ENCODE results near the gene CACNB4.

CACNB4 gene

DNA sequence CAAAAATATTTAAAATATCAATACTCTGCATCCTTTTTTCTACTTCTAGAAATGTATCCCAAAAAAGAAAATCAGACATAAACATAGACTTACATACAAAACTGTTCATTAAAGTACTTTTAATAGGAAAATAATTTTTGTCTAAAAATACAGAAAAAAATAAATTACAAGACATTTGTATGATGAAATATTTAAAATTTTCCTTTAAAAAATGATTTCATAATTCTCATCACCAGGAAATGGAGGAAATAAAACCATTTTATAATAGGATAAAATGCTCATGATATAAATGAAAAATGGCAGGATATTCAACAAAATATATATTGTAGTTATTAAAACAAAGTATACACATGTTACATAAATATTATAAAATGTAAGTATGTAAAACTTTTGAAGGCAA, 295.0 kb downstream of the CACNB4 start:
- no peak overlapping the region for H3K27ac ChIP-seq (replicated peaks)
- TF ChIP-seq, protein P1, sequence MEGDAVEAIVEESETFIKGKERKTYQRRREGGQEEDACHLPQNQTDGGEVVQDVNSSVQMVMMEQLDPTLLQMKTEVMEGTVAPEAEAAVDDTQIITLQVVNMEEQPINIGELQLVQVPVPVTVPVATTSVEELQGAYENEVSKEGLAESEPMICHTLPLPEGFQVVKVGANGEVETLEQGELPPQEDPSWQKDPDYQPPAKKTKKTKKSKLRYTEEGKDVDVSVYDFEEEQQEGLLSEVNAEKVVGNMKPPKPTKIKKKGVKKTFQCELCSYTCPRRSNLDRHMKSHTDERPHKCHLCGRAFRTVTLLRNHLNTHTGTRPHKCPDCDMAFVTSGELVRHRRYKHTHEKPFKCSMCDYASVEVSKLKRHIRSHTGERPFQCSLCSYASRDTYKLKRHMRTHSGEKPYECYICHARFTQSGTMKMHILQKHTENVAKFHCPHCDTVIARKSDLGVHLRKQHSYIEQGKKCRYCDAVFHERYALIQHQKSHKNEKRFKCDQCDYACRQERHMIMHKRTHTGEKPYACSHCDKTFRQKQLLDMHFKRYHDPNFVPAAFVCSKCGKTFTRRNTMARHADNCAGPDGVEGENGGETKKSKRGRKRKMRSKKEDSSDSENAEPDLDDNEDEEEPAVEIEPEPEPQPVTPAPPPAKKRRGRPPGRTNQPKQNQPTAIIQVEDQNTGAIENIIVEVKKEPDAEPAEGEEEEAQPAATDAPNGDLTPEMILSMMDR (IDR thresholded peaks at IDR 0.05; ENCODE audit: insufficient read depth, low read length) = no peak
- no peak for TF ChIP-seq POLR2AphosphoS5 (IDR thresholded peaks at IDR 0.05; ENCODE audit: low read depth)
- TF ChIP-seq, protein P2, sequence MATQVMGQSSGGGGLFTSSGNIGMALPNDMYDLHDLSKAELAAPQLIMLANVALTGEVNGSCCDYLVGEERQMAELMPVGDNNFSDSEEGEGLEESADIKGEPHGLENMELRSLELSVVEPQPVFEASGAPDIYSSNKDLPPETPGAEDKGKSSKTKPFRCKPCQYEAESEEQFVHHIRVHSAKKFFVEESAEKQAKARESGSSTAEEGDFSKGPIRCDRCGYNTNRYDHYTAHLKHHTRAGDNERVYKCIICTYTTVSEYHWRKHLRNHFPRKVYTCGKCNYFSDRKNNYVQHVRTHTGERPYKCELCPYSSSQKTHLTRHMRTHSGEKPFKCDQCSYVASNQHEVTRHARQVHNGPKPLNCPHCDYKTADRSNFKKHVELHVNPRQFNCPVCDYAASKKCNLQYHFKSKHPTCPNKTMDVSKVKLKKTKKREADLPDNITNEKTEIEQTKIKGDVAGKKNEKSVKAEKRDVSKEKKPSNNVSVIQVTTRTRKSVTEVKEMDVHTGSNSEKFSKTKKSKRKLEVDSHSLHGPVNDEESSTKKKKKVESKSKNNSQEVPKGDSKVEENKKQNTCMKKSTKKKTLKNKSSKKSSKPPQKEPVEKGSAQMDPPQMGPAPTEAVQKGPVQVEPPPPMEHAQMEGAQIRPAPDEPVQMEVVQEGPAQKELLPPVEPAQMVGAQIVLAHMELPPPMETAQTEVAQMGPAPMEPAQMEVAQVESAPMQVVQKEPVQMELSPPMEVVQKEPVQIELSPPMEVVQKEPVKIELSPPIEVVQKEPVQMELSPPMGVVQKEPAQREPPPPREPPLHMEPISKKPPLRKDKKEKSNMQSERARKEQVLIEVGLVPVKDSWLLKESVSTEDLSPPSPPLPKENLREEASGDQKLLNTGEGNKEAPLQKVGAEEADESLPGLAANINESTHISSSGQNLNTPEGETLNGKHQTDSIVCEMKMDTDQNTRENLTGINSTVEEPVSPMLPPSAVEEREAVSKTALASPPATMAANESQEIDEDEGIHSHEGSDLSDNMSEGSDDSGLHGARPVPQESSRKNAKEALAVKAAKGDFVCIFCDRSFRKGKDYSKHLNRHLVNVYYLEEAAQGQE (IDR thresholded peaks at IDR 0.05; ENCODE audit: insufficient replicate concordance, low read depth) = no peak
- TF ChIP-seq GABPA (IDR thresholded peaks at IDR 0.05; ENCODE audit: low read depth) = no peak
- TF ChIP-seq SPI1 (IDR thresholded peaks at IDR 0.05; ENCODE audit: borderline replicate concordance, low read depth) = no peak
- DNase-seq (ENCODE audit: low read depth in 1 of 2, low spot score in 1 of 2) = no peak
- H3K27me3 ChIP-seq (ENCODE audit: insufficient read depth, poor library complexity, severe bottlenecking) = no peaks in the 10 kb centered on the region
- no peak overlapping the region for H3K4me3 ChIP-seq (replicated peaks; ENCODE audit: insufficient read depth, low read length)

GRCh38 chr2:151802315-151802714, 296.5 kb downstream of the CACNB4 start:
- DNase-seq (ENCODE audit: low read depth in 1 of 2, low spot score in 1 of 2) = no peak
- no peak overlapping the region for H3K27ac ChIP-seq (replicated peaks)
- TF ChIP-seq POLR2AphosphoS5 (IDR thresholded peaks at IDR 0.05; ENCODE audit: low read depth) (no peak), GABPA (IDR thresholded peaks at IDR 0.05; ENCODE audit: low read depth) (no peak)

GRCh38 chr2:151799886-151800292, 299.0 kb downstream of the CACNB4 start:
- no peak overlapping the region for H3K4me3 ChIP-seq (replicated peaks; ENCODE audit: insufficient read depth, low read length)
- no peak overlapping the region for H3K27ac ChIP-seq (replicated peaks)
- no peak for TF ChIP-seq GABPA (IDR thresholded peaks at IDR 0.05; ENCODE audit: low read depth)
- TF ChIP-seq, protein P2 (IDR thresholded peaks at IDR 0.05; ENCODE audit: insufficient replicate concordance, low read depth) = no peak
- TF ChIP-seq SPI1 (IDR thresholded peaks at IDR 0.05; ENCODE audit: borderline replicate concordance, low read depth) = no peak
- no peak for TF ChIP-seq POLR2AphosphoS5 (IDR thresholded peaks at IDR 0.05; ENCODE audit: low read depth)
- TF ChIP-seq, protein P1 (IDR thresholded peaks at IDR 0.05; ENCODE audit: insufficient read depth, low read length) = no peak
- DNase-seq (ENCODE audit: low read depth in 1 of 2, low spot score in 1 of 2) = no peak
- no peaks in the 10 kb centered on the region for H3K27me3 ChIP-seq (ENCODE audit: insufficient read depth, poor library complexity, severe bottlenecking)

More at GRCh38 chr2:151802315-151802714, 296.5 kb downstream of the CACNB4 start:
- H3K27me3 ChIP-seq (ENCODE audit: insufficient read depth, poor library complexity, severe bottlenecking) = no peaks in the 10 kb centered on the region
- no peak overlapping the region for H3K4me3 ChIP-seq (replicated peaks; ENCODE audit: insufficient read depth, low read length)

DNA sequence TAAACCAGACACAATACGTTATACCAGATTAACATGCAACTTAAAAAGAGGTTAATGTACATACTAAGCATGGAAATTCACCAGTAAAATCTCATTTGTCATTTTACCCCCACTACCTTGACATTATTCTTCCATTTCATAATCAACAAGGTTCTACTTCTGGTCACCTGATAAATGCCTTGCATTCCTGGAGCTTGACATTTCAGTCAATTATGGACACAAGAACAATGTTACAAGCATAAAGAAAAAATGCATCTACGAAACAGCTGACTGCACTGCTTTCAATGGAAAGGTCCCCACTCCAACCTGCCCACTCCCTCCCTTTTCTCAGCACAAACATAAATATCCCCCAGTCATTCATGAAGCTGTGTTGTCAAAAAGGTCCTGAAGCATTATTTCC, 302.1 kb downstream of the CACNB4 start:
- TF ChIP-seq, protein P2 (IDR thresholded peaks at IDR 0.05; ENCODE audit: insufficient replicate concordance, low read depth) = no peak
- TF ChIP-seq POLR2AphosphoS5 (IDR thresholded peaks at IDR 0.05; ENCODE audit: low read depth) = no peak
- TF ChIP-seq, protein P1 (IDR thresholded peaks at IDR 0.05; ENCODE audit: insufficient read depth, low read length) = no peak
- Histone ChIP-seq H3K4me3 (replicated peaks; ENCODE audit: insufficient read depth, low read length) (no peak overlapping the region), H3K27ac (replicated peaks) (no peak overlapping the region), H3K27me3 (ENCODE audit: insufficient read depth, poor library complexity, severe bottlenecking) (no peaks in the 10 kb centered on the region)
- DNase-seq (ENCODE audit: low read depth in 1 of 2, low spot score in 1 of 2) = no peak
